GM10266 (cell line): ENCODE measurements around the gene RNF223.

Source experiments
- DNase-seq: peaks from one replicate; pipeline ENCODE4 v3.0.0; 2012; ENCODE audit errors: extremely low spot score
- TF ChIP-seq, protein P1 (sequence below): IDR thresholded peaks from 2 replicates; pipeline ENCODE4 v1.5.1; 2012; ENCODE audit warnings: mild to moderate bottlenecking, low read depth; ENCODE audit not compliant: control insufficient read depth, insufficient read depth; ENCODE audit errors: missing control alignments

The RNF223 gene

DNA sequence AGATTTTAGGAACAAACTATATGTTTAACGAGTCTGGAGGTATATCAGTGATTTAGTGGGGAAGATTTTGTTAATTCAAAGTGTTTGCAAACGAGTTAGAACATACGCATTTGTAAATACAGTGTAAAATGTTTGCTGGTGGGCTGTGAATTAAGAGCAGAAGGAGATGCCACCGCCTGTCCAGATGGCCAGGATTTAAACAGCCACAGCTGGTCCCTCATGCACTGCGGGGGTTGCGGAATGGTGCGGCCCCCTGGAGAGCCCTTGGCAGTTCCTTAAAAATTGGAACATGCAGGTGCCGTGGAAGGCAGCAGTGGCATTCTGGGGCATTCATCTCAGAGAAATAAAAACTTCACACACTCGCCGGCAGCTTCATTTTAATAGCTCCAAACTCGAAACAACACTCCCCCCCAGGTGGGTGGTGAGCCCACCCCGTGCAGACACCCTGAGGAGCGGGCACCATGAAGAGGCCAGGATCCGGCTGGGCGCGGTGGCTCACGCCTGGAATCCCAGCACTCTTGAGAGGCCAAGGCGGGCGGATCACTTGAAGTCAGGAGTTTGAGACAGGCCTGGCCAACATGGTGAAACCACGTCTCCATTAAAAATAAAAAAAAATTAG is 45.3 kb upstream of the RNF223 start:
- DNase-seq: no peak
- TF ChIP-seq, protein P1, sequence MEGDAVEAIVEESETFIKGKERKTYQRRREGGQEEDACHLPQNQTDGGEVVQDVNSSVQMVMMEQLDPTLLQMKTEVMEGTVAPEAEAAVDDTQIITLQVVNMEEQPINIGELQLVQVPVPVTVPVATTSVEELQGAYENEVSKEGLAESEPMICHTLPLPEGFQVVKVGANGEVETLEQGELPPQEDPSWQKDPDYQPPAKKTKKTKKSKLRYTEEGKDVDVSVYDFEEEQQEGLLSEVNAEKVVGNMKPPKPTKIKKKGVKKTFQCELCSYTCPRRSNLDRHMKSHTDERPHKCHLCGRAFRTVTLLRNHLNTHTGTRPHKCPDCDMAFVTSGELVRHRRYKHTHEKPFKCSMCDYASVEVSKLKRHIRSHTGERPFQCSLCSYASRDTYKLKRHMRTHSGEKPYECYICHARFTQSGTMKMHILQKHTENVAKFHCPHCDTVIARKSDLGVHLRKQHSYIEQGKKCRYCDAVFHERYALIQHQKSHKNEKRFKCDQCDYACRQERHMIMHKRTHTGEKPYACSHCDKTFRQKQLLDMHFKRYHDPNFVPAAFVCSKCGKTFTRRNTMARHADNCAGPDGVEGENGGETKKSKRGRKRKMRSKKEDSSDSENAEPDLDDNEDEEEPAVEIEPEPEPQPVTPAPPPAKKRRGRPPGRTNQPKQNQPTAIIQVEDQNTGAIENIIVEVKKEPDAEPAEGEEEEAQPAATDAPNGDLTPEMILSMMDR: no peak

DNA sequence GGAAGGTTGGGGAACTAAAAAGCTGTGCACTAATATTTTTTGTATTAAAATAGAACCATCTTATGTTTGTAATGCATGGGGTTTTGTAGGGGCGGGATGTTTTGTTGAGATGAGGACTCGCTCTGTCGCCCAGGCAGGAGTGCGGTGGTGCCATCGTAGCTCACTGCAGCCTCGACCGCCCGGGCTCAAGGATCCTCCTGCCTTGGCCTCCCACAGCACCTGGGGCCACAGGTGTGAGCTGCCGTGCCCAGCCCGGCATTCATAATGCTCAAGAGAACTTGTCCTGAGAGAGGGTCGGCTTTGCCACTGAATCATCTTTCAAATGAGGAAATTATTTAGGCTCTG is 44.7 kb upstream of the RNF223 start:
- DNase-seq: no peak
- TF ChIP-seq, protein P1: no peak

DNA sequence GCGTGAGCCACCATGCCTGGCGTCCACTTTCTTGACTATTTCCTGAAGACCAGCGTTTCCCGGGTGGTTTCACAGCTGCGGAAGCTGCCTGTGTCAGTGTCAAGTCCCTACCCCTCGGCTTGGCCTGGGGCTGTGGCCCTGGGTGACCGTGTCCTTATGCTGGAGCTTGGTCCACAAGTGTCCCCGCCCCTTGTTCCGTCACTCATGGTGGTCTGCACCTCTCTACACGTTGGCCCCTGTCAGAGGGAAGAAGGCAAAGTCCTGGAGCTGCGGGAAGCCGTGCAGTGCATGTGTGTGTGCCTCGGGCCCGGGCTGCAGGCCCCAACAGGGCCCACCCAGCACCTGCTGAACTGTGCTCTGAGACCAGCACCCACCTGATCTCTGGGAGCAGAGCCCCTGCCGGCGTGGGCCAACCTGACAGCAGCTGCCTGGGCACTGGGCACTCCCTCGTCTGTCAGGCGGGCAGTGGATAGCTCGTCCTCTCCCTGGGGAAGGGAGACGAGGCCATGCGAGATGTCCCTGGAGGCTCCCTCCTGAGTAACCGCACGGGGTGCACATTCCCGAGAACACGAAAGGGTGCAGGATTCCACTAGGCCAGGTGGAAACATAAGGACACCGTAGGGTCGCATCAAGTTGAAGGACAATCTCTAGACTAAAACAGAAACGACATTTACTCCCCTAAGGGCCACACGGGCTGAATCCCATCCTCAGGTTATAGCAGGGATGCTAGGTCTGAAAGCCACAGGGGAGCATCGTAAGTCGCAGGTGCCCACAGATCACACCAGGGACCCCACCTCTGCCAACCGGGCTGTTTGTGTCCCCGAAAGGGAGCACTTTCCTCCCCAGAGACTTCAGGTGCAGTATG is 44.1 kb upstream of the RNF223 start:
- no peak for DNase-seq
- TF ChIP-seq, protein P1: no peak

DNA sequence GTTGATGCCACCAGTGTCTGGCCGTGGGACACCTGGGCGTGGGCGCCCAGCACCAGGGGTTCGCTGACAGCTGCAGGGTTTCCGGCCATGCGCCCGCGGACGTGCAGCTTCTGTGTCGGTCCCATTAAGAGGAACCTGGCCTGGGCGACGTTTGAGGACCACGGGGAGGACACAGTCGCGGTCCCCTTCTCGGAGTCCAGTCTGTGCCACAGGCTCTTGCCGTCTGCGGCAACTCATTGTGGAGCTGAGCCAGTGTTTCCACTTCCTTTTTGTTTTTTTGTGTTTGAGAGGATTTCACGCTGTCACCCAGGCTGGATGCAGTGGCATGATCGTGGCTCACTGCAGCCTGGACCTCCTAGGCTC is 43.3 kb upstream of the RNF223 start:
- TF ChIP-seq, protein P1: no peak
- no peak for DNase-seq

DNA sequence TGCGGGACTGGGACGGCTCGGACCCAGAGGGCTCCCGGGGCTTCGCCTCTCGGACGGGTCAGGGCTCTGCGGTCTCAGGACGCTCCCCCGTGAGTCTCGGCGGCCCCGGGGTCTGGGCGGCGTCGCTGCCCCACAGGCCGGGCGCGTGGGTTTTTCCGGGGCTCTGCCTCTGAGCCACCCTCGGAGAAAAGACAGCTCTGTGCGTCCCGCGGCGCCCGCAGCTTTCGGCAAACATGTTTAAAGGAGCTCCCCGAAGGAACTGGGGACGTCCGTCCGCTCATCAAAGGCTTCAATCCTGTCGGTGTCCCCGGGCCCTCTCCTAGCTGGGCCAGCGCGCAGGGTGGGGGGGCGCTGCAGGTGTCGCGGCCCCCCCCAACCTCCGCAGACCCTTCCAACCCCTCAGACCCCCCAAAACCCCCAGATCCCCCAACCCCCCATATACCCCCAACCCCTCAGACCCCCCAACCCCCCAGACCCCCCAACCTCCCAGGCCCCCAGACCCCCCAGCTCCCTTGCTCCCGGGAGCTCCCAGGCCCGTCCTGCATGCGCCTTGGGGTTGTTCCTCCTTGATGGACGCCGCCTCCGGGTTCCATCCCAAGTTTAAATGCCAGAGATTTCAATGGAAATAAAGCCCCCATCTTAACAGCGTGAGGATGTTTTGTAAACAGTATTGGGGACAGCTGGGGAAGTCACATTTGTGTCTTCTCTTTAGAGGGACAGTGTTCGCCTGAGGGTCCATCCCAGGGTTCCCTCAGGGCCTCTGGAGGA is 42.8 kb upstream of the RNF223 start:
- TF ChIP-seq, protein P1: no peak
- DNase-seq: no peak

DNA sequence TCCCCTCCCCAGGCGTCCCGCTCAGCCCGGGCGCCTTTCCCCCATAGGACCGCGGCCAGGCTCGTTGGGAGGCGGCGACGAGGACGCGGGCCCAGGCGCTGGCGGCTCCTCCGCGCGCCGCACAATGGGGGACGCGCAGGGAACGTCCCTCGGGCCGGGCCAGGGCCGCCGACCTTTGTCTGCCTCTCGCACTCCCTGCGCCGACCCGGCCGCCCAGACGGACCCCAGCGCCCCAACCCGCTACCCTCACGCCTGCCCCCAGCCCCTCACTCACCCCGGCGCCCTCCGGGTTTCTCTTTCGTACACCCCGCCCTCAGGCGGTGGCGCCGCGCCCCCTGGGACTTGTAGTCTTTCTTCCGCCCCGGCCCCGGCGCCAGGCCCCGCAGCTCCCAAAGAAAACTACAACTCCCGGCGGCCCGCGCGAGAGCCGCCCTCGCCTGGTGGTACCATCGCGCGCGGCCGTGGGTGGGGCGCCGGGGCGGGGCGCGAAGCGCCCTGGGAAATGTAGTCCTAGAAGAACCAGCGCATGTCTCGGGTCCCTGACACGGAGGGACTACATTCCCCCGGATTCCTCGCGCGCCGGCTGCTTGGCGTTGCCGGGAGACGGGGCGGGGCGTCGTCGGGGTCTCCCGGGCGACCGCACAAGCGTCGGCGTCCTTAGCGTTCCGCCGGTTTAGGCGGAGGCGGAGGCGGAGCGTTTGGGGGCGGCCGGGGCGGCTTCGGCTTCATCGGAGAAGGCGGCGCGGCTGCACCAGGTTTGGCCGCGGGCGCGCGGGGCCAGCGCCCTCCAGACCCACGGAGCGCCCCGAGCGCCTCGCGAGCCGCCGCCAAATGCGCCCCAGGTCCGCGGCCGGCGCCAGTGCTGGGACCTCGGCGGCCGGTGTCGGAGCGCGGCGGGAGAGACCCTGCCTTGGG is 41.9 kb upstream of the RNF223 start, which contains the start of gene C1orf159:
TSS of gene C1orf159 (minus strand) at position 304 of the 915 bp plus-strand sequence. CDS start 24,546 bp downstream, outside the sequence.
- TF ChIP-seq, protein P1: no peak
- peak; percentile 100 for DNase-seq
